Measurements from ENCODE around the gene OR5M8.

Gene OR5M8

DNA sequence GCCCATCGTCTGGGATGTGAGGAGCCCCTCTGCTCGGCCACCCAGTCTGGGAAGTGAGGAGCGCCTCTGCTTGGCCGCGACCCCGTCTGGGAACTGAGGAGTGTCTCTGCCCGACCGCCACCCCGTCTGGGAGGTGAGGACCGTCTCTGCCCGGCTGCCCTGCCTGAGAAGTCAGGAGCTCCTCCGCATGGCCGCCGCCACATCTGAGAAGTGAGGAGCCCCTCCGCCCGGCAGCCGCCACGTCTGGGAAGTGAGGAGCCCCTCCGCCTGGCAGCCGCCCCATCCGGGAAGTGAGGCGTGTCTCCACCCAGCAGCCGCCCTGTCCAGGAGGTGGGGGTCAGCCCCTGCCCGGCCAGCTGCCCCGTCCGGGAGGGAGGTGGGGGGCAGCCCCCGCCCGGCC, 5.8 kb upstream of the OR5M8 start:
- Histone ChIP-seq H2AFZ (ENCODE audit: low read depth, low read length, severe bottlenecking) (no peak overlapping the region), H3K36me3 (ENCODE audit: low read length) (no peaks in the 10 kb centered on the region), H3K9me3 (ENCODE audit: insufficient read depth, low read length) (no peaks in the 10 kb centered on the region), H3K9ac (ENCODE audit: low read length) (no peak overlapping the region), H3K27me3 (ENCODE audit: low read length) (no peaks in the 10 kb centered on the region), H4K20me1 (ENCODE audit: low read depth, low read length) (no peaks in the 10 kb centered on the region), H3K27ac (ENCODE audit: low read depth, low read length) (no peak overlapping the region), H3F3A (ENCODE audit: insufficient read depth) (no peaks in the 10 kb centered on the region), H3K4me2 (ENCODE audit: low read depth, low read length, poor library complexity, severe bottlenecking) (no peak overlapping the region), H3K9me2 (replicated peaks; ENCODE audit: insufficient read depth, low read length) (no peaks in the 10 kb centered on the region), H3K79me2 (ENCODE audit: insufficient read depth, low read length) (no peaks in the 10 kb centered on the region), H3K4me3 (ENCODE audit: insufficient read depth, low read length, poor library complexity, severe bottlenecking) (no peak overlapping the region)
- TF ChIP-seq, protein P1, sequence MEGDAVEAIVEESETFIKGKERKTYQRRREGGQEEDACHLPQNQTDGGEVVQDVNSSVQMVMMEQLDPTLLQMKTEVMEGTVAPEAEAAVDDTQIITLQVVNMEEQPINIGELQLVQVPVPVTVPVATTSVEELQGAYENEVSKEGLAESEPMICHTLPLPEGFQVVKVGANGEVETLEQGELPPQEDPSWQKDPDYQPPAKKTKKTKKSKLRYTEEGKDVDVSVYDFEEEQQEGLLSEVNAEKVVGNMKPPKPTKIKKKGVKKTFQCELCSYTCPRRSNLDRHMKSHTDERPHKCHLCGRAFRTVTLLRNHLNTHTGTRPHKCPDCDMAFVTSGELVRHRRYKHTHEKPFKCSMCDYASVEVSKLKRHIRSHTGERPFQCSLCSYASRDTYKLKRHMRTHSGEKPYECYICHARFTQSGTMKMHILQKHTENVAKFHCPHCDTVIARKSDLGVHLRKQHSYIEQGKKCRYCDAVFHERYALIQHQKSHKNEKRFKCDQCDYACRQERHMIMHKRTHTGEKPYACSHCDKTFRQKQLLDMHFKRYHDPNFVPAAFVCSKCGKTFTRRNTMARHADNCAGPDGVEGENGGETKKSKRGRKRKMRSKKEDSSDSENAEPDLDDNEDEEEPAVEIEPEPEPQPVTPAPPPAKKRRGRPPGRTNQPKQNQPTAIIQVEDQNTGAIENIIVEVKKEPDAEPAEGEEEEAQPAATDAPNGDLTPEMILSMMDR (IDR thresholded peaks at IDR 0.05; ENCODE audit: insufficient read depth, low read length, poor library complexity, severe bottlenecking): no peak
- TF ChIP-seq EZH2phosphoT487 (conservative IDR thresholded peaks at IDR 0.05; ENCODE audit: low read length): no peak

DNA sequence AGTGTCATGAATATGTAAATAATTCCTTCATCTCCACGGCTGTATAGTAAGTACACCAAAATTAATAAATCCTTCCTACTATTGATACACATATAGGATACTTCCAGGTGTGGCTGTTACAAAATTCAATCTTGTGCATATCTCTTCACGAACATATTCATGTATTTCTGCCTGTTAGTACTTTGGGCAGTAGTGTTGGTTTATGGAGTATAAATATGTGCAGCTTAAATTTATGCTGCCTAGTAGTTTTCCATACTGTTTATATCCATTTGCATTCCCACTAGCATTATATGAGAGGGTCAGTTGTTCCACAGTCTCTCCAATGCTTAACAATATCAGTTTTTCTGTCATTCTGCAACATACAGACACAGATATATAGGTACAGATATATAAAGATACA, 3.9 kb upstream of the OR5M8 start:
- no peaks in the 10 kb centered on the region for H3K9me2 ChIP-seq (replicated peaks; ENCODE audit: insufficient read depth, low read length)
- H3K9me3 ChIP-seq (ENCODE audit: insufficient read depth, low read length): no peaks in the 10 kb centered on the region
- no peaks in the 10 kb centered on the region for H3K79me2 ChIP-seq (ENCODE audit: insufficient read depth, low read length)
- H3K9ac ChIP-seq (ENCODE audit: low read length): no peak overlapping the region
- no peak overlapping the region for H3K27ac ChIP-seq (ENCODE audit: low read depth, low read length)
- H3K36me3 ChIP-seq (ENCODE audit: low read length): no peaks in the 10 kb centered on the region
- no peak overlapping the region for H3K4me3 ChIP-seq (ENCODE audit: insufficient read depth, low read length, poor library complexity, severe bottlenecking)
- no peak for TF ChIP-seq EZH2phosphoT487 (conservative IDR thresholded peaks at IDR 0.05; ENCODE audit: low read length)
- TF ChIP-seq, protein P1 (IDR thresholded peaks at IDR 0.05; ENCODE audit: insufficient read depth, low read length, poor library complexity, severe bottlenecking): no peak
- H3K27me3 ChIP-seq (ENCODE audit: low read length): no peaks in the 10 kb centered on the region
- H2AFZ ChIP-seq (ENCODE audit: low read depth, low read length, severe bottlenecking): no peak overlapping the region
- no peaks in the 10 kb centered on the region for H4K20me1 ChIP-seq (ENCODE audit: low read depth, low read length)
- no peak overlapping the region for H3K4me2 ChIP-seq (ENCODE audit: low read depth, low read length, poor library complexity, severe bottlenecking)
- no peaks in the 10 kb centered on the region for H3F3A ChIP-seq (ENCODE audit: insufficient read depth)

DNA sequence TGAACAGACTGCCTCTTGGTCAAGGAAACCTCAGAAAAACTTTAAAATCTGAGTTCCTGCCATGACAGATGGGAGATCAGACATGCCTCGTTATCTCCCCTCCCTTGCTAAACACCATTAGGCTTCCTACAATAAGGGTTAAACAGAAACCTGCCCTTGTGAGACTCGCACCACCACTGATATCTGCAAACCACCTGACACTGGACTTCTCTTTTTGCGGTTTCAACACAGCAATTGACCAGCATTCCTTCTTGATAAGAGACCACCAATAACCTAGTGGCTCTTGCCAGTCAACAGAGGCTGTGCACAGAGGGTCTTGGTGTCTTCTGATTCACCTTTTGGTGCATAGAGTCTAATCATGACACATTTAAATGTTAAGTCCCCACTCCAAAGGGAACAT, 4.4 kb downstream of the OR5M8 start:
- Histone ChIP-seq H3K27ac (ENCODE audit: low read depth, low read length) (no peak overlapping the region), H3K4me3 (ENCODE audit: insufficient read depth, low read length, poor library complexity, severe bottlenecking) (no peak overlapping the region), H3K27me3 (ENCODE audit: low read length) (no peaks in the 10 kb centered on the region), H3K36me3 (ENCODE audit: low read length) (no peaks in the 10 kb centered on the region), H3F3A (ENCODE audit: insufficient read depth) (no peaks in the 10 kb centered on the region), H3K9ac (ENCODE audit: low read length) (no peak overlapping the region), H3K4me2 (ENCODE audit: low read depth, low read length, poor library complexity, severe bottlenecking) (no peak overlapping the region), H3K79me2 (ENCODE audit: insufficient read depth, low read length) (no peaks in the 10 kb centered on the region), H4K20me1 (ENCODE audit: low read depth, low read length) (no peaks in the 10 kb centered on the region), H3K9me2 (replicated peaks; ENCODE audit: insufficient read depth, low read length) (no peaks in the 10 kb centered on the region), H3K9me3 (ENCODE audit: insufficient read depth, low read length) (no peaks in the 10 kb centered on the region), H2AFZ (ENCODE audit: low read depth, low read length, severe bottlenecking) (no peak overlapping the region)
- TF ChIP-seq EZH2phosphoT487 (conservative IDR thresholded peaks at IDR 0.05; ENCODE audit: low read length): no peak

DNA sequence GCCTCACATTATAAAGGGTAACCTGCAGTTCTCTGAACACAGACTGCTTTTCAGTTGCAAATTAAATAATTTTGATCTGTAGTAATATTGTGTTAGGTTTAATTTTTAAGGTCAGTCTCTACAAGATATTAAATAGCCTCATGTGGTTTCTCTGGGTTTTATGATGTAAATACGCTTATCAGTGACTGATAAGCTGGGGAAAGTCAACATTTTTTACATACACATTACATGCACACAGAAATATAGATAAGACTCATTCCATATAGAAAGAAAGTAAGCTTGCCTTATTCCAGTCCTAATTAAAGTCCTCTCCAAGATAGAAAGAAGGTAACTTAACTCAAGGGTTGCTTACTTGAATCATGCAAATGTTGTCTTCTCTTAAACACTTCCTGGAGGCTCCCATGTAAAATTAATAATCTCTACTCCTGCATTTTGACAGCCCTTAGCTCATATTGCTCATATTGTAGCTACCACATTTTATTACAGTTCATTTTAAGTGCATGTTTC, 16.4 kb downstream of the OR5M8 start:
- H3K4me2 ChIP-seq (ENCODE audit: low read depth, low read length, poor library complexity, severe bottlenecking): no peak overlapping the region
- no peaks in the 10 kb centered on the region for H3K79me2 ChIP-seq (ENCODE audit: insufficient read depth, low read length)

More for the DNA sequence above, 16.4 kb downstream of the OR5M8 start:
- Histone ChIP-seq H4K20me1 (ENCODE audit: low read depth, low read length) (no peaks in the 10 kb centered on the region), H3K36me3 (ENCODE audit: low read length) (no peaks in the 10 kb centered on the region), H3K9ac (ENCODE audit: low read length) (no peak overlapping the region), H2AFZ (ENCODE audit: low read depth, low read length, severe bottlenecking) (no peak overlapping the region), H3K27ac (ENCODE audit: low read depth, low read length) (no peak overlapping the region), H3K9me2 (replicated peaks; ENCODE audit: insufficient read depth, low read length) (no peaks in the 10 kb centered on the region), H3F3A (ENCODE audit: insufficient read depth) (no peaks in the 10 kb centered on the region), H3K9me3 (ENCODE audit: insufficient read depth, low read length) (no peaks in the 10 kb centered on the region), H3K4me3 (ENCODE audit: insufficient read depth, low read length, poor library complexity, severe bottlenecking) (no peak overlapping the region), H3K27me3 (ENCODE audit: low read length) (no peaks in the 10 kb centered on the region)
- TF ChIP-seq, protein P1 (IDR thresholded peaks at IDR 0.05; ENCODE audit: insufficient read depth, low read length, poor library complexity, severe bottlenecking): no peak
- no peak for TF ChIP-seq EZH2phosphoT487 (conservative IDR thresholded peaks at IDR 0.05; ENCODE audit: low read length)
